A673 (cell line): ENCODE measurements around the gene SMIM28.

Experiments used
- CTCF ChIP-seq: fragments of 300-800, 200-600 bp; sonication (generic); conservative IDR thresholded peaks from 2 replicates; pipeline ENCODE4 v1.5.1; 2017; ENCODE audit warnings: low read depth, mild to moderate bottlenecking, antibody characterized with exemption, low read length, moderate library complexity, mixed read lengths
- EZH2 ChIP-seq: fragments of 200-600 bp; sonication (generic); IDR thresholded peaks from 2 replicates; pipeline ENCODE4 v1.6.1; 2017; ENCODE audit warnings: borderline replicate concordance, low read depth, mild to moderate bottlenecking, mixed read lengths, antibody characterized with exemption, low read length; ENCODE audit not compliant: poor library complexity, severe bottlenecking

GRCh38 chr6:138345565-138346285, 32.0 kb upstream of the SMIM28 start:
- no peak for TF ChIP-seq CTCF
- TF ChIP-seq EZH2: no peak
